HG03521 (cell line): Measurements from ENCODE around the gene HMGN5.

Experiments used
- ATAC-seq: cut with Tn5 transposase; IDR thresholded peaks from one replicate; pipeline ENCODE4 v1.9.1; 2021; ENCODE audit warnings: mild to moderate bottlenecking, moderate library complexity; ENCODE audit not compliant: unreplicated experiment

Gene HMGN5

GRCh38 chrX:81120258-81120935 is 81.3 kb downstream of the HMGN5 start:
- ATAC-seq, result peak; percentile 4

- ATAC-seq, result no peak
Observed at GRCh38 chrX:81114757-81115156, 87.0 kb downstream of the HMGN5 start.

GRCh38 chrX:81110286-81110685 is 91.4 kb downstream of the HMGN5 start:
- ATAC-seq, result no peak

GRCh38 chrX:81082649-81083048 is 119.1 kb downstream of the HMGN5 start:
- ATAC-seq, result no peak
